Smooth muscle cell (in vitro differentiated cells): ENCODE results near the gene DHRS3. TPM values are rescaled to one million over a fixed set of nuclear protein-coding genes. Genes with fewer than 3 reads are reported as not detected.

Experiments
- DNase-seq: peaks from one replicate; lab custom pipeline; 2025; ENCODE audit not compliant: unreplicated experiment; lab: John Stamatoyannopoulos, UW
- H2AFZ ChIP-seq: fragments of 200-600 bp; sonication (generic); 2 replicates; pipeline ENCODE4 v1.6.0; 2016; ENCODE audit warnings: antibody characterized with exemption, low read depth, mild to moderate bottlenecking
- H3F3A ChIP-seq: fragments of 200-600 bp; sonication (generic); 2 replicates; pipeline ENCODE4 v1.6.0; 2017; ENCODE audit warnings: antibody characterized with exemption, low read depth
- H3K27ac ChIP-seq: fragments of 200-600 bp; sonication (generic); 2 replicates; pipeline ENCODE4 v1.5.1; 2016; ENCODE audit warnings: low read depth, mild to moderate bottlenecking
- H3K27me3 ChIP-seq: fragments of 200-600 bp; sonication (generic); 2 replicates; pipeline ENCODE4 v1.6.1; 2016; ENCODE audit warnings: low read depth, mild to moderate bottlenecking
- H3K36me3 ChIP-seq: fragments of 200-600 bp; sonication (generic); 2 replicates; pipeline ENCODE4 v1.5.1; 2016; ENCODE audit warnings: low read depth
- H3K4me1 ChIP-seq: fragments of 200-600 bp; sonication (generic); 2 replicates; pipeline ENCODE4 v1.5.1; 2016; ENCODE audit warnings: low read depth
- H3K4me2 ChIP-seq: fragments of 200-600 bp; sonication (generic); 2 replicates; pipeline ENCODE4 v1.6.0; 2016; ENCODE audit warnings: mild to moderate bottlenecking
- H3K4me3 ChIP-seq: fragments of 200-600 bp; sonication (generic); 2 replicates; pipeline ENCODE4 v1.5.1; 2016; ENCODE audit warnings: mild to moderate bottlenecking
- H3K79me2 ChIP-seq: fragments of 200-600 bp; sonication (generic); 2 replicates; pipeline ENCODE4 v1.6.0; 2016; ENCODE audit warnings: low read depth, mild to moderate bottlenecking
- H3K9ac ChIP-seq: fragments of 200-600 bp; sonication (generic); 2 replicates; pipeline ENCODE4 v1.6.0; 2016; ENCODE audit warnings: low read depth
- H3K9me3 ChIP-seq: fragments of 200-600 bp; sonication (generic); replicated peaks from 2 replicates; pipeline ENCODE4 v1.5.1; 2016; ENCODE audit warnings: low read depth
- H4K20me1 ChIP-seq: fragments of 200-600 bp; sonication (generic); 2 replicates; pipeline ENCODE4 v1.6.0; 2016; ENCODE audit warnings: low read depth
- CTCF ChIP-seq: fragments of 200-600 bp; sonication (generic); IDR thresholded peaks from 2 replicates; pipeline ENCODE4 v1.5.1; 2017; ENCODE audit warnings: borderline replicate concordance, mild to moderate bottlenecking, antibody characterized with exemption; ENCODE audit not compliant: insufficient read depth, poor library complexity, severe bottlenecking
- WGBS: methylation state at CpG from one replicate; pipeline ENCODE4 v1.1.7; 2016; ENCODE audit warnings: low lambda C conversion rate; 5-methylcytosine and 5-hydroxymethylcytosine counted together
- polyA plus RNA-seq: library from polyadenylated mRNA; unstranded; fragments of >200 nt; fragmentation: Nextera tagmentation; extraction: Ambion mirVana; gene quantifications from 2 replicates; pipeline ENCODE4 v1.2.1, GENCODE V29; 2016
- total RNA-seq: library from RNA; depleted of rRNA; stranded (reverse); fragments of >200 nt; gene quantifications from 2 replicates; pipeline ENCODE4 v1.2.3, GENCODE V29; 2014

The DHRS3 gene
- total and polyA plus RNA-seq, 2 experiments from 2014 or later = 0.89 to 2.7 TPM

GRCh38 chr1:12547586-12548225 lies 70.3 kb downstream of the DHRS3 start:
- H2AFZ ChIP-seq = no peak overlapping the region
- H3K79me2 ChIP-seq = no peaks in the 10 kb centered on the region
- no peak for TF ChIP-seq CTCF
- no peak overlapping the region for H3K27ac ChIP-seq
- no peaks in the 10 kb centered on the region for H3K27me3 ChIP-seq
- no peak for DNase-seq
- no peaks in the 10 kb centered on the region for H3K9me3 ChIP-seq
- no peaks in the 10 kb centered on the region for H4K20me1 ChIP-seq
- no peaks in the 10 kb centered on the region for H3K36me3 ChIP-seq
- H3K9ac ChIP-seq = no peak overlapping the region
- WGBS = 93% methylated on average over 20 of the region's 20 CpGs
- H3K4me2 ChIP-seq = no peak overlapping the region
- no peaks in the 10 kb centered on the region for H3F3A ChIP-seq
- no peak overlapping the region for H3K4me3 ChIP-seq
- H3K4me1 ChIP-seq = peaks cover 6% of the 10 kb centered on the region

GRCh38 chr1:12546771-12547585 lies 71.0 kb downstream of the DHRS3 start:
- H3K4me1 ChIP-seq = peaks cover 9% of the 10 kb centered on the region
- 90% methylated on average over 17 of the region's 17 CpGs for WGBS
- H3K36me3 ChIP-seq = no peaks in the 10 kb centered on the region
- no peaks in the 10 kb centered on the region for H4K20me1 ChIP-seq
- H3K9me3 ChIP-seq = no peaks in the 10 kb centered on the region
- no peak for TF ChIP-seq CTCF
- H3K79me2 ChIP-seq = no peaks in the 10 kb centered on the region
- H3K27ac ChIP-seq = no peak overlapping the region
- H3F3A ChIP-seq = no peaks in the 10 kb centered on the region
- H3K9ac ChIP-seq = no peak overlapping the region
- H3K27me3 ChIP-seq = no peaks in the 10 kb centered on the region
- H3K4me2 ChIP-seq = no peak overlapping the region
- H3K4me3 ChIP-seq = no peak overlapping the region
- no peak for DNase-seq
- H2AFZ ChIP-seq = no peak overlapping the region

- Histone ChIP-seq H2AFZ (no peak overlapping the region), H3K27ac (no peak overlapping the region), H3K4me1 (peaks cover 25% of the 10 kb centered on the region), H3K4me2 (no peak overlapping the region), H3F3A (no peaks in the 10 kb centered on the region), H3K27me3 (no peaks in the 10 kb centered on the region), H3K4me3 (no peak overlapping the region), H3K9ac (no peak overlapping the region), H3K36me3 (no peaks in the 10 kb centered on the region), H3K9me3 (no peaks in the 10 kb centered on the region), H3K79me2 (no peaks in the 10 kb centered on the region), H4K20me1 (no peaks in the 10 kb centered on the region)
- whole genome bisulfite sequencing = 74% methylated on average over 8 of the region's 8 CpGs
- no peak for TF ChIP-seq CTCF
- DNase-seq = no peak
Measured at GRCh38 chr1:12544992-12545391, 73.0 kb downstream of the DHRS3 start.
